Colonic mucosa (tissue), 4 donors: ENCODE measurements around the gene CPEB3. TPM values are rescaled to one million over a fixed set of nuclear protein-coding genes. Genes with fewer than 3 reads are reported as not detected.

ENCODE experiments used
- DNase-seq: peaks from one replicate; pipeline ENCODE4 v3.0.0-alpha.2; 2020
- H3K27ac ChIP-seq: fragments of 200-600 bp; one replicate; pipeline ENCODE4 v1.8.0; 2021
- H3K27me3 ChIP-seq: fragments of 200-600 bp; one replicate; pipeline ENCODE4 v1.8.0; 2021
- H3K36me3 ChIP-seq: fragments of 200-600 bp; one replicate; pipeline ENCODE4 v1.8.0; 2021
- H3K4me1 ChIP-seq: fragments of 200-600 bp; one replicate; pipeline ENCODE4 v1.8.0; 2021; ENCODE audit warnings: mild to moderate bottlenecking
- H3K4me3 ChIP-seq: fragments of 200-600 bp; one replicate; pipeline ENCODE4 v1.8.0; 2021
- H3K9ac ChIP-seq, 2 donors: one replicate each; pipeline ENCODE4 v1.7.0; 2013; ENCODE audit warnings: control low read depth in 2 of 2, low read depth in 2 of 2, low read length in 2 of 2
- H3K9me3 ChIP-seq: fragments of 200-600 bp; one replicate; pipeline ENCODE4 v1.8.0; 2021
- CTCF ChIP-seq: fragments of 200-600 bp; IDR thresholded peaks from one replicate; pipeline ENCODE4 v1.8.0; 2022; ENCODE audit warnings: antibody characterized with exemption, mild to moderate bottlenecking
- intact Hi-C: fragments of 100-400 bp; cut with DNase I; formaldehyde crosslinking; loops from one replicate; pipeline ENCODE4 v1.14.1; 2022
- total RNA-seq, 2 donors: library from RNA; stranded (reverse); fragmentation: NEBNext Ultra II Directional in 1 of 2; extraction: Animal tissue kit (Norgen Biotek cat#: 25700) in 1 of 2; gene quantifications; one replicate each; pipeline ENCODE4 v1.2.1, GENCODE V29; 2021
- donor health status: healthy.
- donor health status: DM: no; HTN: no; CAD: no.
- donor health status: DM: no; HTN: no; CAD: no.

Gene CPEB3
- total RNA-seq, 2 donors from 2014 or later, result 4.4 to 7.9 TPM

GRCh38 chr10:92316610-92317009, 25.7 kb upstream of the CPEB3 start:
- Histone ChIP-seq H3K27ac (no peak overlapping the region), H3K4me3 (no peak overlapping the region), H3K9ac (no peak overlapping the region), H3K4me1 (no peaks in the 10 kb centered on the region), H3K27me3 (no peaks in the 10 kb centered on the region), H3K36me3 (no peaks in the 10 kb centered on the region), H3K9me3 (no peaks in the 10 kb centered on the region)
- DNase-seq, result no peak
- TF ChIP-seq CTCF, result no peak
- intact Hi-C loops, result no loop called here

GRCh38 chr10:92313750-92314149, 22.9 kb upstream of the CPEB3 start:
- Histone ChIP-seq H3K27me3 (no peaks in the 10 kb centered on the region), H3K9me3 (no peaks in the 10 kb centered on the region), H3K4me3 (no peak overlapping the region), H3K4me1 (no peaks in the 10 kb centered on the region), H3K27ac (no peak overlapping the region), H3K9ac (no peak overlapping the region), H3K36me3 (no peaks in the 10 kb centered on the region)
- intact Hi-C loops, result no loop called here
- DNase-seq, result no peak
- no peak for TF ChIP-seq CTCF

- Histone ChIP-seq H3K4me1 (no peaks in the 10 kb centered on the region), H3K4me3 (no peak overlapping the region), H3K9me3 (no peaks in the 10 kb centered on the region), H3K27ac (no peak overlapping the region), H3K27me3 (no peaks in the 10 kb centered on the region), H3K9ac (no peak overlapping the region), H3K36me3 (no peaks in the 10 kb centered on the region)
- no peak for DNase-seq
- TF ChIP-seq CTCF, result no peak
- intact Hi-C loops, result no loop called here
These were observed 18.4 kb upstream of the CPEB3 start for GRCh38 chr10:92309272-92309671.

GRCh38 chr10:92305133-92306072, 14.5 kb upstream of the CPEB3 start:
- H3K9me3 ChIP-seq, result no peaks in the 10 kb centered on the region
- no peak overlapping the region for H3K27ac ChIP-seq
- H3K27me3 ChIP-seq, result no peaks in the 10 kb centered on the region
- intact Hi-C loops, result no loop called here
- DNase-seq, result no peak
- no peak overlapping the region for H3K9ac ChIP-seq
- H3K36me3 ChIP-seq, result no peaks in the 10 kb centered on the region
- H3K4me1 ChIP-seq, result no peaks in the 10 kb centered on the region
- no peak for TF ChIP-seq CTCF
- no peak overlapping the region for H3K4me3 ChIP-seq

- intact Hi-C loops, result no loop called here
- no peaks in the 10 kb centered on the region for H3K4me1 ChIP-seq
- no peak overlapping the region for H3K4me3 ChIP-seq
- H3K9me3 ChIP-seq, result no peaks in the 10 kb centered on the region
- H3K9ac ChIP-seq, result no peak overlapping the region
- no peak overlapping the region for H3K27ac ChIP-seq
- no peaks in the 10 kb centered on the region for H3K27me3 ChIP-seq
- no peak for DNase-seq
- no peaks in the 10 kb centered on the region for H3K36me3 ChIP-seq
- no peak for TF ChIP-seq CTCF
These were observed 13.2 kb upstream of the CPEB3 start for GRCh38 chr10:92304061-92304460.
